Measurements from ENCODE around the gene WDR11. TPM values are rescaled to one million over a fixed set of nuclear protein-coding genes. Genes with fewer than 3 reads are reported as not detected.

Gene WDR11
- total RNA-seq, 1 experiment from 2014 or later, result 48.7 TPM

DNA sequence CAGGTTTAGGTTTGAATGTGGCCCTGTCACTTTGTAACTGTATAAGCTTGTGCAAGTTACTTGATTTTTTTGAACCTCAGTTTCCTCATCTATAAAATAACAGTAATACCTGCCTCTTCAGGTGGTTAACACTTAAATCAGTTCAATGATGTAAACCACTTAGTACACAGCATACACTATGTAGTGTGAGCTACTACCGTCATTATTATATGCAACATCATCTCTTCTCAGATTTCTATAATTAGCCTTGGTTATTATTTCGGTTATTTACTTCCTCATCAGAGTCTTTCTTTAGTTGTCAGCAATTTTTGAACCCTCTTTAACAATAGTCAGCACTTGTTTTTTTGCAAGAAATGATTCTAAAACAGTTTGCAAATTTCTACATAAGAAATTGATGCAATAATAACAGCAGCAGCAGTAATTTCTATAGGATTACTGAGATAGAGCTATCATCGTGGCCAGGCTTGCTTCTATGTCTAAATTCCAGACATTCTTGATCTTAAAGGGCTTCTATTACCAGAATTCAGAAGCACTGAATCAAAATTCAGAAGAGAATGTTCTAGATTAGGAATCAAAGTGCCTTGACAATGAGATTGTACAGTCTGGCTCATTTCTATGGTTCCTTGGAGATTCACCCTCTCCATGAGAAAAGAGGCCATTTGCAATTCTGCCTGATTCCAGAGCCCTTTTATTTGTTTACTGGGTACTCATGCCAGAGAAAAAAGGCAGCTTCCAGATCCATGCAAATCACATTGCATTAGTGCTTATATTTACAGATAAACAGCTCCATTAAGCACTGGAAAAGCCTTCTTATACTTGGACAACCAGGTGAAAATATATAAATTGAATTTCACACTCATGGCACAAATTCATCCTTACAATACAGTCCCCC, 25.0 kb upstream of the WDR11 start:
- Histone ChIP-seq H3K4me2 (ENCODE audit: insufficient read depth, insufficient read length, low read length) (no peak overlapping the region), H3K56ac (ENCODE audit: insufficient read length, low read depth, low read length) (no peak overlapping the region), H2BK5ac (ENCODE audit: insufficient read length, low read length) (no peak overlapping the region), H2BK12ac (ENCODE audit: insufficient read length, low read depth, low read length) (no peak overlapping the region), H3K4ac (ENCODE audit: low read depth, low read length) (no peak overlapping the region), H2BK15ac (ENCODE audit: low read depth, low read length) (no peak overlapping the region), H4K8ac (replicated peaks; ENCODE audit: insufficient read length, low read depth, low read length) (no peak overlapping the region), H4K91ac (ENCODE audit: insufficient read length, low read depth, low read length) (no peak overlapping the region), H3T11ph (ENCODE audit: low read length) (no peak overlapping the region), H4K5ac (ENCODE audit: insufficient read length, low read depth, low read length) (no peak overlapping the region), H3K14ac (ENCODE audit: insufficient read depth, low read length) (no peak overlapping the region), H3K4me1 (ENCODE audit: insufficient read depth, low read length) (no peaks in the 10 kb centered on the region; the same call in 1 of the 2 replicates), H3K27ac (ENCODE audit: insufficient read length, low read depth, low read length) (no peak overlapping the region), H2AFZ (ENCODE audit: low read length) (no peak overlapping the region), H3K79me2 (ENCODE audit: insufficient read depth, low read length) (no peaks in the 10 kb centered on the region), H3K18ac (ENCODE audit: insufficient read length, low read depth, low read length) (no peak overlapping the region), H2BK120ac (ENCODE audit: low read depth, low read length, poor library complexity, severe bottlenecking) (no peak overlapping the region), H3K27me3 (ENCODE audit: insufficient read depth, low read length) (no peaks in the 10 kb centered on the region), H3K23me2 (ENCODE audit: insufficient read length, low read depth, low read length, poor library complexity, severe bottlenecking) (no peaks in the 10 kb centered on the region), H3K9ac (ENCODE audit: extremely low read depth, insufficient read length, low read length) (no peak overlapping the region), H2AK5ac (ENCODE audit: insufficient read length, low read length) (no peak overlapping the region), H3K79me1 (ENCODE audit: insufficient read depth, low read depth, low read length, poor library complexity, severe bottlenecking) (no peaks in the 10 kb centered on the region), H4K20me1 (ENCODE audit: control insufficient read depth, insufficient read depth, insufficient read length) (no peaks in the 10 kb centered on the region), H3K9me3 (ENCODE audit: control insufficient read depth, low read depth, low read length) (no peaks in the 10 kb centered on the region), H3K23ac (ENCODE audit: insufficient read length, low read depth, low read length) (no peak overlapping the region), H2BK20ac (ENCODE audit: low read depth, low read length, poor library complexity, severe bottlenecking) (no peak overlapping the region)
- H3K36me3 Mint-ChIP-seq (ENCODE audit: insufficient read depth in 1 of 3, low read depth in 3 of 3), result no peaks in the 10 kb centered on the region
- H3K27ac Mint-ChIP-seq, result no peak overlapping the region
- TF ChIP-seq, protein P1, sequence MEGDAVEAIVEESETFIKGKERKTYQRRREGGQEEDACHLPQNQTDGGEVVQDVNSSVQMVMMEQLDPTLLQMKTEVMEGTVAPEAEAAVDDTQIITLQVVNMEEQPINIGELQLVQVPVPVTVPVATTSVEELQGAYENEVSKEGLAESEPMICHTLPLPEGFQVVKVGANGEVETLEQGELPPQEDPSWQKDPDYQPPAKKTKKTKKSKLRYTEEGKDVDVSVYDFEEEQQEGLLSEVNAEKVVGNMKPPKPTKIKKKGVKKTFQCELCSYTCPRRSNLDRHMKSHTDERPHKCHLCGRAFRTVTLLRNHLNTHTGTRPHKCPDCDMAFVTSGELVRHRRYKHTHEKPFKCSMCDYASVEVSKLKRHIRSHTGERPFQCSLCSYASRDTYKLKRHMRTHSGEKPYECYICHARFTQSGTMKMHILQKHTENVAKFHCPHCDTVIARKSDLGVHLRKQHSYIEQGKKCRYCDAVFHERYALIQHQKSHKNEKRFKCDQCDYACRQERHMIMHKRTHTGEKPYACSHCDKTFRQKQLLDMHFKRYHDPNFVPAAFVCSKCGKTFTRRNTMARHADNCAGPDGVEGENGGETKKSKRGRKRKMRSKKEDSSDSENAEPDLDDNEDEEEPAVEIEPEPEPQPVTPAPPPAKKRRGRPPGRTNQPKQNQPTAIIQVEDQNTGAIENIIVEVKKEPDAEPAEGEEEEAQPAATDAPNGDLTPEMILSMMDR (conservative IDR thresholded peaks at IDR 0.05), result no peak
- H3K9me3 Mint-ChIP-seq, result no peaks in the 10 kb centered on the region
- H3K4me3 Mint-ChIP-seq, result no peak overlapping the region
- no CpG with 5 or more reads among the region's 3 CpGs for WGBS (ENCODE audit: extremely low coverage, insufficient read length, low lambda C conversion rate)
- 0 out of 2 replicates have a peak, but pooled peaks cover 1% of the 10 kb centered on the region for H3K27me3 Mint-ChIP-seq (ENCODE audit: low read depth)
- no peak for DNase-seq
- peaks cover 24% of the 10 kb centered on the region in 2 experiments for H3K4me1 Mint-ChIP-seq
